ENCODE results near the gene CMIP.

DNA sequence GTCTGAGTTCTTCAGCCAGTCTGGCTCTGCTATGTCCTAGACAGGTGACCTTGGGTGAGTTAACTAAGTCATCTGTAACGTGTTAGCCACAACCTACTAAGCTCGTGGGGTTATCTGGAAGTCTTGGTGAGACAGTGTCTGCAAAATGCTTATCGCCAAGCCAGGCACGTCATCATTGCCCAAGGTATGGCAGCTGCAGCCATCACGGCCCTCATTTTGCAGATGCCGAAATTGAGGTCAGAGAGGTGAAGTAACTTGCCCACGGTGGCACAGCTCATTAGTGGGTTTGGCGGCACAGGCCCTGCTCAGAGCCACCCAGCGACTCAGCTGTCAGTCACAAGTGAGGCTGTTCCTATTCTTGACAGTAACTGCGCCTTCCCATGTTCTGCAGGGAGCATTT is 79.8 kb downstream of the CMIP start:
- TF ChIP-seq, protein P1, sequence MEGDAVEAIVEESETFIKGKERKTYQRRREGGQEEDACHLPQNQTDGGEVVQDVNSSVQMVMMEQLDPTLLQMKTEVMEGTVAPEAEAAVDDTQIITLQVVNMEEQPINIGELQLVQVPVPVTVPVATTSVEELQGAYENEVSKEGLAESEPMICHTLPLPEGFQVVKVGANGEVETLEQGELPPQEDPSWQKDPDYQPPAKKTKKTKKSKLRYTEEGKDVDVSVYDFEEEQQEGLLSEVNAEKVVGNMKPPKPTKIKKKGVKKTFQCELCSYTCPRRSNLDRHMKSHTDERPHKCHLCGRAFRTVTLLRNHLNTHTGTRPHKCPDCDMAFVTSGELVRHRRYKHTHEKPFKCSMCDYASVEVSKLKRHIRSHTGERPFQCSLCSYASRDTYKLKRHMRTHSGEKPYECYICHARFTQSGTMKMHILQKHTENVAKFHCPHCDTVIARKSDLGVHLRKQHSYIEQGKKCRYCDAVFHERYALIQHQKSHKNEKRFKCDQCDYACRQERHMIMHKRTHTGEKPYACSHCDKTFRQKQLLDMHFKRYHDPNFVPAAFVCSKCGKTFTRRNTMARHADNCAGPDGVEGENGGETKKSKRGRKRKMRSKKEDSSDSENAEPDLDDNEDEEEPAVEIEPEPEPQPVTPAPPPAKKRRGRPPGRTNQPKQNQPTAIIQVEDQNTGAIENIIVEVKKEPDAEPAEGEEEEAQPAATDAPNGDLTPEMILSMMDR (conservative IDR thresholded peaks at IDR 0.05 in 1 of 2, IDR thresholded peaks at IDR 0.05 in 1 of 2; ENCODE audit: extremely low read depth in 1 of 2, insufficient read depth in 1 of 2, low read depth in 1 of 2, low read length in 2 of 2) = no peak
- TF ChIP-seq EZH2 (IDR thresholded peaks at IDR 0.05; ENCODE audit: borderline replicate concordance, low read length) = no peak
